Measurements from ENCODE around the gene PDSS2.

DNA sequence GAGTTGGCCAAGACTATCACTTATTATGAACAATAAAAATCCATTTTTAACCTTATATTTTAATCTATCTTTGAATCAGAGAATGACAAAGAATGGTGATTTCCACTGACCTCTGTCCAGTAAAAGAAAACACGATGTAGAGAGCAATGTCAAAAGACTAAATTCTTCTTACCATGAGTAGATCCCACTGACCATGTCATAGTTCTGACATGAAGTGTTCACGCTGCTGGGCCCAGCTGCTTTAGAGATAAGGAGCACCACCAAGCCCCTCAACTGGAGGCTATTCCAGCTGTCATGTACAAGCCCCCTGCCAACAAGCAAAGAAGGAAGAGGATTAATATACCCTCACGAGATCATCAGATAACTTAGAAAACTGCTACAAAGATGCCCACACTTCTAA is 125.3 kb downstream of the PDSS2 start:
- TF ChIP-seq, protein P1, sequence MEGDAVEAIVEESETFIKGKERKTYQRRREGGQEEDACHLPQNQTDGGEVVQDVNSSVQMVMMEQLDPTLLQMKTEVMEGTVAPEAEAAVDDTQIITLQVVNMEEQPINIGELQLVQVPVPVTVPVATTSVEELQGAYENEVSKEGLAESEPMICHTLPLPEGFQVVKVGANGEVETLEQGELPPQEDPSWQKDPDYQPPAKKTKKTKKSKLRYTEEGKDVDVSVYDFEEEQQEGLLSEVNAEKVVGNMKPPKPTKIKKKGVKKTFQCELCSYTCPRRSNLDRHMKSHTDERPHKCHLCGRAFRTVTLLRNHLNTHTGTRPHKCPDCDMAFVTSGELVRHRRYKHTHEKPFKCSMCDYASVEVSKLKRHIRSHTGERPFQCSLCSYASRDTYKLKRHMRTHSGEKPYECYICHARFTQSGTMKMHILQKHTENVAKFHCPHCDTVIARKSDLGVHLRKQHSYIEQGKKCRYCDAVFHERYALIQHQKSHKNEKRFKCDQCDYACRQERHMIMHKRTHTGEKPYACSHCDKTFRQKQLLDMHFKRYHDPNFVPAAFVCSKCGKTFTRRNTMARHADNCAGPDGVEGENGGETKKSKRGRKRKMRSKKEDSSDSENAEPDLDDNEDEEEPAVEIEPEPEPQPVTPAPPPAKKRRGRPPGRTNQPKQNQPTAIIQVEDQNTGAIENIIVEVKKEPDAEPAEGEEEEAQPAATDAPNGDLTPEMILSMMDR (conservative IDR thresholded peaks at IDR 0.05; ENCODE audit: low read depth, low read length) = no peak
- TF ChIP-seq EZH2 (IDR thresholded peaks at IDR 0.05; ENCODE audit: borderline replicate concordance, low read depth, low read length, poor library complexity, severe bottlenecking) = no peak
